SH-SY5Y (cell line): ENCODE data around the gene FOXK1.

Experiments used
- GATA2 ChIP-seq: IDR thresholded peaks from 2 replicates; pipeline ENCODE4 v1.6.1; 2011; ENCODE audit warnings: mild to moderate bottlenecking, low read depth, low read length
- GATA3 ChIP-seq: IDR thresholded peaks from 2 replicates; pipeline ENCODE4 v1.6.1; 2011; ENCODE audit warnings: low read depth, mild to moderate bottlenecking, low read length, moderate library complexity

DNA sequence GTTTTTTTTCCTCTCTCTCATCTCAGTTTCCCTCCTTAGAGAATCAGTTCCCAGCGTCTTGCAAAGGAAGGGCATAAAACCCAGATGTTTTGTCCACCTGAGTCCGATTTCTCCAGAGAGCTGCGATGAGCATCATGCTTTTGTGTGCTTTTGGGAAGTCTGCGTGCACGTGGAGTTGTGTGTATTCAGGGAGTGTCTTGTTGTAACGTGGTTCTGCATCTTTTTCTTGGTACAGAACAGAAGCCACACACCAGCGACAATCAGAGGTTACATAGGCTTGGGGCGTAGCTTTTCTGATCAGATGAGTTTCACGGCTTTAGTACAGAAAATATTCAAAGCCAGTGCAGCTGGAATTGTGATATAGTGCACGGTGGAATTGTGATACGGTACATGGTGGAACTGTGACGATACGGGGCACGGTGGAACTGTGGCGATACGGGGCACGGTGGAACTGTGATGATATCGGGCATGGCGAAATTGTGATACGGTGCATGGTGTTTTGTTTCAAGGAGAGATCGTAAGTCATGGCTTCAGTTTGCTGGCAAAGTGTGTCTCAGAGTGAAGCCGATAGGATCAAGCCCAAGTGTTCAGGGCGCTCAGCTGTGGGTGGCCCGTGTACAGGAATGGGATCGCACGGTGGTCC lies 32.8 kb downstream of the FOXK1 start:
- TF ChIP-seq GATA2 (no peak), GATA3 (no peak)
